NCI-H748 (cell line): ENCODE measurements around the gene ANKRD13A.

ENCODE experiments used
- DNase-seq: peaks from one replicate; lab custom pipeline; 2025; ENCODE audit not compliant: unreplicated experiment; lab: John Stamatoyannopoulos, UW

Gene ANKRD13A

GRCh38 chr12:109998904-109999648 lies at the start of gene ANKRD13A:
TSS of gene ANKRD13A (plus strand) at chr12:109999430. CDS start at chr12:109999689, 259 bp downstream.
- peak; percentile 91 for DNase-seq

GRCh38 chr12:109950625-109951024 lies 48.6 kb upstream of the ANKRD13A start:
- DNase-seq: no peak

GRCh38 chr12:109951136-109951535 lies 48.1 kb upstream of the ANKRD13A start:
- DNase-seq: no peak

GRCh38 chr12:109951751-109952150 lies 47.5 kb upstream of the ANKRD13A start:
- no peak for DNase-seq

- DNase-seq: no peak
Measured at GRCh38 chr12:109952160-109952858, 46.9 kb upstream of the ANKRD13A start.

GRCh38 chr12:109952873-109953272 lies 46.4 kb upstream of the ANKRD13A start:
- no peak for DNase-seq

- no peak for DNase-seq
Measured at GRCh38 chr12:109953656-109954055, 45.6 kb upstream of the ANKRD13A start.

- no peak for DNase-seq
Measured at GRCh38 chr12:109958374-109958773, 40.9 kb upstream of the ANKRD13A start.

GRCh38 chr12:109959411-109960093 lies 39.7 kb upstream of the ANKRD13A start:
- DNase-seq: no peak

GRCh38 chr12:109961201-109961600 lies 38.0 kb upstream of the ANKRD13A start:
- peak; percentile 8 for DNase-seq

- DNase-seq: no peak
Measured at GRCh38 chr12:109961612-109962011, 37.6 kb upstream of the ANKRD13A start.

GRCh38 chr12:109962398-109962797 lies 36.8 kb upstream of the ANKRD13A start:
- DNase-seq: no peak

GRCh38 chr12:109963330-109963729 lies 35.9 kb upstream of the ANKRD13A start:
- DNase-seq: no peak

- DNase-seq: no peak
Measured at GRCh38 chr12:109963743-109964429, 35.3 kb upstream of the ANKRD13A start.

GRCh38 chr12:109966546-109966945 lies 32.7 kb upstream of the ANKRD13A start:
- no peak for DNase-seq

- no peak for DNase-seq
Measured at GRCh38 chr12:109967383-109968031, 31.7 kb upstream of the ANKRD13A start.

GRCh38 chr12:109968032-109968420 lies 31.2 kb upstream of the ANKRD13A start:
- no peak for DNase-seq

- no peak for DNase-seq
Measured at GRCh38 chr12:109968801-109969200, 30.4 kb upstream of the ANKRD13A start.

- DNase-seq: no peak
Measured at GRCh38 chr12:109972821-109973220, 26.4 kb upstream of the ANKRD13A start.

GRCh38 chr12:109981311-109981710 lies 17.9 kb upstream of the ANKRD13A start:
- DNase-seq: no peak

GRCh38 chr12:109982210-109982609 lies 17.0 kb upstream of the ANKRD13A start:
- no peak for DNase-seq
